MV-4-11 (cell line): ENCODE results near the gene NT5C1B.
"Not testable (repeated sequence)": the region's sequence is repeated elsewhere in the genome, so short reads cannot be mapped to it uniquely, and the experiment has no call there.

Experiments
- DNase-seq: peaks from one replicate; lab custom pipeline; 2025; lab: John Stamatoyannopoulos, UW

Gene NT5C1B

DNA sequence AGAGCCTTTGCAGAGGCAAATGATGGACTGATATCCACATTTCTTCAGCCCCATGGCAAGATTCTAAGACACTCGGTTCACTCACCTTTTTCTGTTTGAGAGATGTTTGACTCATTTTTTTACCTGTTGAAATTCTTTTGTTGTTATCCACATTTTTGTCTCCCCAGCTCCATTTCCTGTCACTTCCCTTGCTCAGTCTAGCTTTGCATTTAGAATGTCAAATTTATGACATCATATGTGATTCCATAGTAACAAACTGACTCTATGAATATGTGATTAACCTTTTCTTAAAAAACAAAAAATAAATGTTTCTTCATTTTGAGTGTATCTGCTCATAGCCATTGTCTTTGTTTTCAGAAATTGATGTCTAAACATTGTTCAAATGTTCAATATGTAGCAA, at the start of gene NT5C1B:
Gene NT5C1B (minus strand): TSS at position 216 of the 400 bp plus-strand sequence. CDS start 101 bp downstream, at position 115.
- DNase-seq = no peak

DNA sequence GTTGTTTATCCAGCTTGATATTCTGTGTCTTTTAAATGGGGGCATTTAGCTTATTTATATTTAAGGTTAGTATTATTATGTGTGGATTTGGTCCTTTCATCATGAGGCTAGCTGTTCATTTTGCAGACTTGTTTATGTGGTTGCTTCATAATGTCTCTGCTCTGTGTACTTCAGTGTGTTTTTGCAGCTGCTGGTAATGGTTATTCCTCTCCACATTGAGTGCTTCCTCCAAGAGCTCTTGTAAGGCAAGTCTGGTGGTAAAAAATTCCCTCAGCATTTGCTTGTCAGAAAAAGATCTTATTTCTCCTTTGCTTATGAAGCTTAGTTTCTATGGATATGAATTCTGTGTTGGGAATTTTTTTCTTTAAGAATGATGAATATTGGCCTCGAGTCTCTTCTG, 47.8 kb upstream of the NT5C1B start:
- no peak for DNase-seq

DNA sequence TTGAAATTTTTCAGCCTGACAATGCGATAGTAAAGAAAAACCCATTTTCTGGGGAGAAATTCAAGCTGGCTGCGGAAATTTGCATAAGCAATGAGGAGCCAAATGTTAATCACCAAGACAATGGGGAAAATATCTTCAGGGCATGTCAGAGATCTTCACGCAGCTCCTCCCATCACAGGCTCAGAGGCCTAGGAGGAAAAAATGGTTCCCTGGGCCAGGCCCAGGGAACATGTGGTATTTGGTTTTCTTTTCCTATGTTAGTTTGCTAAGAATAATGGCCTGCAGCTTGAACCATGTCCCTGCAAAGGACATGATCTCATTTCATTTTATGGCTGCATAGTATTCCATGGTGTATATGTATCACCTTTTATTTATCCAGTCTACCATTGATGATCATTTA, 43.3 kb upstream of the NT5C1B start:
- not testable (repeated sequence) for DNase-seq

DNA sequence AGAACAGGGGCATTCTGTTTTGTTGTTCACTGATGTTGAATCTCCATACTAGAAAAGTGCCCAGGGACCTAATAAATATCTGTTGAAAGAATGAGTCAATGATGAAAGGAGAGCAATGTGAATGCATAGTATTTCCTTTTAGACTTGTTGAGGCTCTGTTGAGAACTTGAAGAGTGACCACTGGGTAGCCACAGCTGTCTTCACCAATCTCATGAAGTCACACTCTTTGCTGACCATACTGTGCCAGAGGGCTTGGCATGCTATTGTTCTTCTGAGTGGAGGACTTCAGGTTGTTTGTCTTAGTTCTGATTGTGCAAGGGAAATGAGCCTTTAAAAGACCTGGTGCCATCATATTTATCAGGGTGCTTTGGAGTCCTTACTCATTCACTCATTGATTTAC, 41.6 kb upstream of the NT5C1B start:
- DNase-seq = no peak

DNA sequence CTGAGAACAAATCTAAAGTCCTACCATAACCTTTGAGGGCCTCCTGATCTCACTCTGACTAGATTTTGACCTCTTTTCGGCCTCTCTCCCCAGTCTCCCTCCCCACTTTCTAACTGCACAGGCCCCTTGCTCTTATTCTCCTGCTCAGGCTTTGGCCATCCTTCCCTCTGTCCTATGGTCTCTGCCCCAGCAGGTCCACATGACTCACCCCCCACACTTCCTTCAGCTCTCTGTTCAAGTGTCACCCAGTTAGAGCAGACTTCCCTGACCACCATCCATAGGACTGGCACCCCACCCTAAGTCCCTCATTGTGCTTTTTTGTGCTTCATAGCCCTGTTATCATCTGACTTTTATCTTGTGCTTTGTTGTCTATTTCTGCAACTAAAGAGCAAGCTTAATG, 41.2 kb upstream of the NT5C1B start:
- no peak for DNase-seq

DNA sequence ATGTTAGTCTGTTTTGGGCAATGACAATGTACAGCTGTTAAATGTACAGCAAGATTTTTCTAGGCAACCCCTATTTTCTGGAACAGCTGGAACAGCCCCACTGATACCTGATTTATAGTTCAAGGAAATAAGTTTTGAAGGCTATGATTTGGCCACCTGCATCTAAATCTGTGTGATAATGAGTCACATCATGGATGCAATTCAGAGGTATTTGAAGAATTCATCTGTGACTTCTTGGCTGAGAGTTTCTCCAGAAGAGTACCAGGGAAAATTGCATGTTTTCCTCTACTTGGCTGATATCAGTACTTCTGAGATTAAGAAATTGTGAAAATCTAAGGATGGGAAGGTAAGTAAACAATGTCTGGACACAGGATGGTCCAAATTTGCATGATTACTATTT, 40.7 kb upstream of the NT5C1B start:
- no peak for DNase-seq

DNA sequence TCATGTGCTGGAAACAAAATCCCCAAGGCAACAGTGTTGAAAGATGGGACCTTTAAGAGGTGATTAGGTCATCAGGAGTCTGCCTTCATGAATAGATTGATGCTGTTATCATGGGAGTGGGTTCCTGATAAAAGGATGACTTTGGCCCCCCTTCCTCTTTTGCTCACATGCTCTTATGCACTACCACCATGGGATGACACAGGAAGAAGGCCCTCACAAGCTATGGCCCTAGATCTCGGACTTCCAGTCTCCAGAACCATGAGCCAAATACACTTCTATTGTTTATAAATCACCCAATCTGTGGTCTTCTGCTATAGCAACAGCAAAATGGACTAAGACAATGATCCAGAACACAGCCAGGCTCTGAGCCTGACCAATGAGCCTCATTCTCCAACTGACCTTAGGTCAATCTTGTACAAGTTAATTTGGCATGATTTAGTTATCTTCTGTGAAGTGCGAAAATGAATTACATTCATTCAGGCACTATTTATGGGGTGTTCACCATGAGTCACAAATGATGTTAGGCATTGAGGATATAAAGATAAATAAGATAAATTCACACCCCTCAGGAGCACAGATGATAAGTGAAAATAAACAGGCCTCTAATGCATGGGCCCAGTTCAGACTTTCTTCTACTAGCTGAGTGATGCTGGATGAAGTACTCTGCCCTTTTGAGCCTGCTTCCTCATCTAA, 37.7 kb upstream of the NT5C1B start:
- DNase-seq = no peak

DNA sequence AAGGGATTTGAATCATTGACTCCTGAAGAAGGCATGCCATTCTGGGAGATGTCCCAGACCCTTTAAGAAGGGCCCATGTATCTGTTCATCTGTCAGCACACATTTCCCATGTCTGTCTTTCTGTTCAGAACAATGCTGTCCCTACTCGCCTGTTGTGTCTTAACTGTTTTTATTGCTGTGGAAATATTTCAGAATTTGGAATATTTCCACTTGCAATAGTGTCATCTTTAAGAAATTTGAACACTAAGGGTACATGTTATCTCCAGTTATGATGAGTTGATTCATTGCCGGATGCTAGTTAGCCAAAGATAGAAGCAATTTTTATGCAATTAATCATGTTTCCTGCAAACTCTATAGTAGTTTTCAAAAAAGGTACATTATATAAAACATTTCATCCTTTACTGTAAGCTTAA, 36.9 kb upstream of the NT5C1B start:
- DNase-seq = no peak

DNA sequence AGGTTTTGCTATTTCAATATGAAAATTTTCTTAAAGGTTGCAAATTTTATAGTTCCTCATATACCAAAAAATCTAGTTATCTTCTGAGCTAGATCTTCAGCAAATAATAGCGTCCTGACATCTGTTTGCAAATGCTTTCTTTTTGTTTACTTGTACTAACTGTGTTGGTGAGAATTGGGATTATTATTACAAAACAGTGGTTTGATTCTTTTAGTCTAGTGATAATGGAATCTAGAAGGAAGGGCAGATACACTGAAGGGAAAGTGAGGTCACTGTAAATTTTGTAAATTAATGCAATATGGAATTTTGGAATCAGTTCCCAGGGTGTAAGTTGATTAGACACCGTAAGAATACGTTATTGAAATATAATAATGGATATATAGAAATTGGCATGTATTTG, 36.2 kb upstream of the NT5C1B start:
- no peak for DNase-seq

DNA sequence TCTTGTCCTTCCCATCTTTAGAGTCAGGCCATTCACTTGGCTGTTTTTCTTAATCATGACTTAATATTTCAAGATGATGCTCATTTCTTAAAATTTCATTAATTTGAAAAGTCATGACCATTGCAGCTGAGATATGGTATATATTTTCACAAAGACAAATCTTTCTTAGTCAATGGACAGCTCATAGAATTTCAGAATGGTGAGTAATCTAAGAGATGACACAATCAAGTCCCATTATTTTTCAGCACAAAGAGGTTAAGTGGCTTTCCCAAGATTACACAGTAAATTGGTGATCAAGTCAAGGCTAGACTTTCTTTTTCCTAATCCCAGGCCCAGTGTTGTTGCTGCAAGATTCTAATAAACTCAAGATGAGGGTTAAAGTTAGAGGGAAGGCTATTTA, 34.4 kb upstream of the NT5C1B start:
- no peak for DNase-seq

DNA sequence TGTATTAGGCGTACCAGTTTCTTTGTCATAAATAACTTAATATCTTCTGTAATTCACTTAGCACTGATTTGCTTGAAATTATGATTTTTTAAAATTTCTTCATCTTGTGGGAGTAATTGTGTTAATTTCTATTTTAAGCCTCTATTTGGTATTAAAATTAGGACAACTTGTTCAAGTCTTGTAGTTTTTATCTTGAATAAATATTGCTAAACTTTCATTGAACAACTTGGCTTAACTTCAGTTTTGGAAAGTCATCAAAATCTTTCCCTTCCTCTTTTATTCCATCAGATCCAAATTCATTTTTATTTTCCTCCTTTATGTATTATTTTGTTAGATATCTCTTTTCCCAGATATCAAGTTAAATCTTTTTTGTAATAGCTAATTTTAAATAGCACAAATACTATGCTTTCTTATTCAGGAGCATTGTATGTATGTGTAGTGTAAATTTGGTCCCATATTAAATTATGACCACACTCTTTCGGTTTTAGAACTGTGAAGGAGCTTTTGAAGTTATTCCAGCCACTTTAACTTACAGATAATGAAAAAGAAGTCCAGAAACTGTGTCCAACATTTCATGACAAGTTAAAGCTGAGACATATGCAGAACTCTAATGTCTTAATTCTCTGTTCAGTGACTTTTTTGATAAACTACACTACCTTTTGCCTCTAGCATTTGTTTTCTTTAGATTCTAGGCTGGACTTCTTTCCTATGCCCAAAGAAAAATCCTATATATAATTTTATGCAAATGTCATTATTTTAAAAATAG, 31.7 kb upstream of the NT5C1B start:
- no peak for DNase-seq

DNA sequence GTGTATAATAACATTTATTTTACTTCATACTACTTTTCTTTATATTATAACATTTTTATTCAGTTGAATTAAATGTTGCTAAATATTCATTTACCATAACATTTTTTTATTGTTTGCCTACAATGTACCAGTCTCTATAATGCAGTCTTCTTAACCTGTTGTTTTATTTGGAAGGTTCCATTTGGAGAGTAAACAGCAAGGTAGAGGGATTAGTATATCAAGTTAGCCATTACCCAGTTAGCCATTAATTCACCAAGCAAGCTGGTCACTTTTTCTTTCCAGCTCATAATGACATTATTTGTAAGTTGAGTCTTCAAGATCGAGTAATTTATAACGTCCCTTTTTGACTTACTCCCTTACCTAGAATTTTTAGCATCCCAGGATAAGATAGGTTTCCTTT, 29.7 kb upstream of the NT5C1B start:
- no peak for DNase-seq

DNA sequence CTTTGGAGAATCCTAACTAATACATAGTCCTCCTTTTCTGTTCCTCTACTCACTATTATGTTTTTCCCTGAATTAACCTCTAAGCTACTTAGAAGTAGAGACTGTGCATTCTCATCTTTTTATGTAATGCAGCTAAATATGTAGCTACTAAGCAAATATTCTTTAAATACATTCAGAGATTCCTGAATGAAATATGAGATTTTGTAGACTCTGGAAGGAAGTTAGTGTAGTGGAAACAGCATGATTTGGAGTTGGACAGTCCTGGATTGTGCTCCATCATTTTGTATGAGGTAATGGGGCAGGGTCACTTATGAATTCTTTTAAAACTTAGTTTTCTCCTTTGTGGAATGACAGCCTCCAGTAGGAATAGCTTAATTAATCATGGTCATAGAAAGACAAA, 24.7 kb upstream of the NT5C1B start:
- no peak for DNase-seq

DNA sequence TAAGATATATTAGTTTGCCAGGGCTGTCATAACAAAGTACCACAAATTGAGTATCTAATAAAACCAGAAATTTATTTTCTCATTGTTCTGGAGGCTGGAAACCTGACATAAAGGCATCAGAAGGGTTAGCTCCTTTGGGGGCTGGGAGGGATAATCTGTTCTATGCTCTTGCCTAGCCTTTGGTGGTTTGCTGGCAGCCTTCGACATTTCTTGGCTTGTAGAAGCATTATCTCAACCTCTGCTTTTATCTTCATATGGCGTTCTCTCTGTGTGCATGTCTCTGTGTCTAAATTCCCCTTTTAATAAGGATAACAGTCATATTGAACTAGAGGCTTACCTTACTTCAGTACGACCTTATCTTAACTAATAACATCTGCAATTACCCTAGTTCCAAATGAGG, 22.8 kb upstream of the NT5C1B start:
- DNase-seq = no peak

DNA sequence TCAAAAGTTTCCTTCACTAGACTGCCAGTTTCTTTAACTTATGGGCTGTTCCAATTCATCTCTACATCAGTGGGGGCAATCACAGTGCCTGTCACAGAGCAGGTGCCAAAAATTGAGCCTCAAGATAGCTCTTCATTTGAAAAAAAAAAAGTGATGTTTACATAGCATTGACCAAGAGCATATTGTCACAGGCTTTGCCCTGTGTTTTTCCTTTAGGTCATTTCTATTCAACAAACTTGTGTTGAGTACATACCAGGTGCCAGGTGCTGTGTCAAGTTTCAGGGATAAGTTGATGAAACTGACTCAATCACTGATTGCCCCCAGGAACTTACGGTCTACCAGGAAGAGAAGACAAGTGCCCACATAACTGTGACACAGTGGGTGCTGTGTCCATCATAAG, 22.2 kb upstream of the NT5C1B start:
- no peak for DNase-seq

DNA sequence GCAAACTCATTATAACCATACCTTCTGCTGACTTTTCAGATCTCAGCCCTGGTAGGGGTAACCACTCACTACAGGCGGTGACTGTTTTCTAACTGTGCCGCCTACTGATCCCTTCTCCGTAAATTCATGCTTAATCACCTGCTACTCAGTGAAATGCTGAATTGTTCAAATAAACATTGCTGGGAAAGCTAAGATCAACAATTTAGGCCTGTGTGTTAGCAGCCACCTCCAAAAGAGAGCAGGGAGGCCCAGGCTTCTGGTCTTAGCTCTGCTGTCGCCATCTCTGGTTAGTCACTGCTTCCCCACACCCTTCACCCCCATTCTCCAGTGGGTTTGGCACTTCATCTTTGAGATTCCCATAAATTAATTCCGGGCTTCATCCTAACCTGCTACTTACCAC, 21.8 kb upstream of the NT5C1B start:
- no peak for DNase-seq

DNA sequence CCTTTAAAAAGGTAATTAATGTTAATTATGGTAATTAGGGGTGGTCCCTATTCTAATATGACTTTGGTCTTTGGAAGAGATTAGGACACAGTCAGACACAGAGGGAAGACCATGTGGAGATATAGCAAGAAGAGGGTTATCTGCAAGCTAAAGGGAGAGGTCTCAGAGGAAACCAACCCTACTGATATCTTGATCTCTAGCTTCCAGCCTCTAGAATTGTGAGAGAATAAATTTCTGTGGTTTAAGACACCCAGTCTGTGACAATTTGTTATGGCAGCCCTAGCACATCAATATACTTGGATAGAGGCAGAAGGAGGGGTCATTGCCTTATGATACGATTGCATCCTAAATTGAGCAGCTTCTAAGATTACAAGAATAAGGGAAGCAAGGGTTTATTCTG, 21.3 kb upstream of the NT5C1B start:
- no peak for DNase-seq

DNA sequence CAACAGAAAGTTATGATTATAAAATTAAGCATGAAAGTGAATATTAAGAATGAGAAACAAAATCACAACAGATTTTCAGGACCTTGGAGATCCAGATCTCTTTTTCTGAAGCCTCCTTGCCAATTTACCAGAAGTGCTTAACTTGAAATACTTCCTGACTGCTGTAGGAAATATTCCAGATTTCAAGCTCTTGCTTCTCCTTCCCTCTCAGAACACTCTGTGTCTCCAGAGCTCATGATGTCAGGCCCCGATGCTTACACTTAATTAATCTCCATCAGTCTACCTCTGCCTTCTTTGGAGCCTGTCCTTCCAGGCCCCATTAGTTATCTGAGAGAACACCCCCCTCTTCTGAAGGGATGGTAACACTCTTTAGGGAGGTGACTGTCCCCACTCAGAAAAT, 20.7 kb upstream of the NT5C1B start:
- DNase-seq = no peak

DNA sequence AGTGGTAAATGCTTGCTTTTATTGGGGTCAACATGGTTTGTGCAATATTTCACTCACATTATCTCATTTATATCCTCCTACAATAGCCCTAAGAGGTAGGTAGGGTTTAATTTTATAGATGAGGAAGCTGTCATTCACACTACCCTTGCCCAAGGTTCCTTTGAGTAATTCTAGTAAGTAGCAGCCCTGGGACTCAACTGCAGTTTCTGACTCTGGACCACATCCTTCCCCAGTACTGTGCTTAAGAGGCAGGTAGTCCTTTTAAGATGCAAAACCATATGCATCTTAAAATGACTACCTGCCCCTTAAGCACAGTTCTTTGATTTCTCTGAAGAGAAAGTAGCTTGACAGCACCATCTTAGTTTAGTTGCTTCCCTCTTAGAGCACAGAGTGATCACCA, 15.7 kb upstream of the NT5C1B start:
- no peak for DNase-seq

DNA sequence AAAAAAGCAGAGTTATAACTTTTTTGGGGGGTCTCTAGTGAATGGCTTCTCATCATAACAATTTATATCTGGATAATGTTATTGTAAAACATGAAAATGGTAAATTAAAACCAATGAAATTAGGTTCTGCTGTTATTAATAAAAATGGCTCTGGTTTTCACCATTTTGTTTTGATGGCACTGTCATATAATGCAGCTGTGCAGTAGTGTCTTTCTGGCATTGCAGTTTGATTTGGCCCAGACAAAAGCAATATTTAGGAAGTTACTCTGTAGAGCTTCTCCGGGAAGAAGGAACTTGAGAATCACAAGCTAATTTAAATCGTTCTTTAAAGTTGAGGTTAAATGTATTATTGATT, 15.1 kb upstream of the NT5C1B start:
- no peak for DNase-seq

DNA sequence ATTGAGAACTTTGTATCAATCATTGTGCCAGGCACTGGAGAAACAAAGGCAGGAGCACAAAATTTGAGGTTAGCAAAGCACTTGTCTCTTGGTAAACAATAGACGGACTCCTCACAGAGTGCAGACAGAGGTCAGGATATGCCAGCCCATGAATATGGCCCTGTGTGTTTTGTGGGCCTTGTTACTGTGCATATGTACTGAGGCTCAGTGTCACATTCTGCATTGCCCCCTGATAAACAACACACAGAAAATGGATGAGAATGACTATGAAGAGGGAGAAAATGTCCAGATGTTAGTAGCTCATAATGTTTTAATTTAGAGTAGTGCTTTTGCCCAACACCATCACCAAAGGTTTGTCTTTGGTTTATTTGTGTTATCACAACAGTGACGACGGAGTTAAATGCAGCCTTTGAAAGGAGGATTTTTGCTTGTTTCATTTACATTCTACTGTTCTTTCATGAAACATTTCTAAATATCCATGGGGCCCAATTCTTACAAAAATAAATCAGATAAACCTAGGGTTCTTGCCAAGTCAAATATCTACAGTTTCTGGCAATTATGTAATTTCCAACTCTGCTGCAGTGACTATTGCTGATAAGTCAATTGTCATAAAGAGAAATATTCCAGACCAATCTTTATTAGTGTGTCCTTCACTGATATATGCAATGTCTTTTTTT, 14.6 kb upstream of the NT5C1B start:
- DNase-seq = no peak

DNA sequence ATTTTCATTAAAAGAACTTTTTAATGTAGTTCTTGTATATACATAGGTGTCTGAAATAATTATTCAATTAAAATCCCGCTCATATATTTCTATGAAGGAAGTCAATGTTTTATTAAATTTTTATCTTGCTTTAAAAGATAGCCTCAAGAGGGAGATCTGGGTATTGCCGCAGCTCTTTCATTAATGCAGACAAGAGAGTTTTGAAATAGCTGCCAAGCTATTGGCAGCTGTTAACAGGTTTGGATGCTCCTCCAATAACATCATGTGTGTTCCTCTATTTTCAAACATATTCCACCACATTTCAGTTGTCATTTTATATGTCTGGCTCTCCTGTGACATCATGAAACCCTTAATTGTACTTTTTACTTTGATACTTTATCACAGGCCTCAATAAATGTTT, 12.9 kb upstream of the NT5C1B start:
- no peak for DNase-seq

DNA sequence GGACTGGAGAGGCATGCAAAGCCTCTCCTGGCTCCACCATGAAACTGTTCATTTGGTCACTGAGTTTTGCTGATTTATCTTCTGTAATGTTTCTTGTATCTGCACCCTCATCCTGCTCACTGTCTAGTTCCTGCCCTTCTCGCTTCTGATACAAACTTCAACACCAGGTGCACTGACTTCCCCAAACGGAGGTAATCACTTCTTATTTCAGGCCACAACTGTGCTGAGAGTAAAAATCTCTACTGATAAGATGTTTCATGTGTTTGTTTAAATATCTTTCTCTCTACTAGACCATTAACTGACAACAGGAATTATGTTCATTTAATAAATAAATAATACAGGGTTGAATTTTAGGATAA, 10.9 kb upstream of the NT5C1B start:
- no peak for DNase-seq
